Endothelial cell of umbilical vein (primary cell): Measurements from ENCODE around the gene BMPR1A. TPM values are rescaled to one million over a fixed set of nuclear protein-coding genes. Genes with fewer than 3 reads are reported as not detected.

Experiments used
- BruUV-seq: library from RNA; stranded (reverse); fragments of 400-500 nt; replicated peaks from 2 replicates; lab custom pipeline; 2021; lab: Mats Ljungman, UMichigan
- CTCF ChIA-PET: fragments of 300-600, 350-600 bp; sonication (Branson Sonifier 250); formaldehyde crosslinking; loops from one replicate; lab custom pipeline; 2021; ENCODE audit warnings: antibody characterized with exemption, inconsistent platforms; lab: Charles Lee
- POLR2A ChIA-PET: fragments of 300-600, 350-600 bp; sonication (Branson Sonifier 250); formaldehyde crosslinking; loops from one replicate; lab custom pipeline; 2021; ENCODE audit warnings: antibody characterized with exemption, inconsistent platforms; lab: Charles Lee
- DNase-seq: peaks from one replicate; pipeline ENCODE4 v3.0.0-alpha.2; 2011; ENCODE audit warnings: low read depth, low spot score
- FAIRE-seq: peaks from 2 replicates; lab custom pipeline; 2011; peaks lifted over from hg19 to GRCh38; lab: Jason Lieb, UNC
- H2AFZ ChIP-seq: 2 replicates; pipeline ENCODE4 v1.6.0; 2012; ENCODE audit warnings: low read depth, low read length, control low read depth, inconsistent platforms
- H3K27ac ChIP-seq: 2 replicates; pipeline ENCODE4 v1.5.1; 2011; ENCODE audit warnings: low read depth, mild to moderate bottlenecking, control low read depth, low read length, moderate library complexity; ENCODE audit not compliant: insufficient read depth
- H3K27me3 ChIP-seq, 2 experiments: 2 replicates each; pipeline versions ENCODE4 v1.6.0 to v1.6.1; 2011; ENCODE audit warnings: low read length in 2 of 2, mixed read lengths in 1 of 2; ENCODE audit not compliant: control insufficient read depth in 2 of 2, insufficient read depth in 2 of 2
- H3K36me3 ChIP-seq, 2 experiments: 2 replicates in 1 of 2; 3 replicates in 1 of 2; pipeline ENCODE4 v1.5.1; 2011; ENCODE audit warnings: low read length in 2 of 2, mild to moderate bottlenecking in 1 of 2, moderate library complexity in 1 of 2; ENCODE audit not compliant: control insufficient read depth in 2 of 2, insufficient read depth in 2 of 2; ENCODE audit errors: extremely low read depth in 1 of 2
- H3K4me1 ChIP-seq: 3 replicates; pipeline ENCODE4 v1.5.1; 2011; ENCODE audit warnings: mild to moderate bottlenecking, low read length; ENCODE audit not compliant: control insufficient read depth, insufficient read depth; ENCODE audit errors: extremely low read depth
- H3K4me2 ChIP-seq: 2 replicates; pipeline ENCODE4 v1.6.1; 2011; ENCODE audit warnings: low read length, control low read depth, mixed read lengths; ENCODE audit not compliant: insufficient read depth
- H3K4me3 ChIP-seq, 3 experiments: fragments of 200-600 bp in 1 of 3; sonication (generic), shearing (Covaris generic) in 1 of 3; replicated peaks in 1 of 3; 2 replicates each; pipeline ENCODE4 v1.5.1; 2011 to 2016; ENCODE audit warnings: control low read depth in 3 of 3, low read length in 3 of 3, mild to moderate bottlenecking in 2 of 3, inconsistent platforms in 1 of 3, low read depth in 1 of 3, moderate library complexity in 1 of 3; ENCODE audit not compliant: insufficient read depth in 1 of 3
- H3K79me2 ChIP-seq: 2 replicates; pipeline ENCODE4 v1.6.0; 2012; ENCODE audit warnings: low read length, inconsistent platforms; ENCODE audit not compliant: control insufficient read depth, insufficient read depth
- H3K9ac ChIP-seq: replicated peaks from 2 replicates; pipeline ENCODE3; 2011; ENCODE audit warnings: low read length, control low read depth; ENCODE audit not compliant: insufficient read depth; ENCODE audit errors: extremely low read depth
- H3K9me1 ChIP-seq: replicated peaks from 3 replicates; pipeline ENCODE4 v1.6.0; 2011; ENCODE audit warnings: mild to moderate bottlenecking, low read length; ENCODE audit not compliant: control insufficient read depth, insufficient read depth; ENCODE audit errors: extremely low read depth
- H3K9me3 ChIP-seq: replicated peaks from 2 replicates; pipeline ENCODE4 v1.5.1; 2012; ENCODE audit warnings: low read length, inconsistent platforms; ENCODE audit not compliant: control insufficient read depth, insufficient read depth
- H4K20me1 ChIP-seq: replicated peaks from 2 replicates; pipeline ENCODE3; 2011; ENCODE audit warnings: mild to moderate bottlenecking, low read length; ENCODE audit not compliant: control insufficient read depth, insufficient read depth; ENCODE audit errors: extremely low read depth
- FOS ChIP-seq: IDR thresholded peaks from 2 replicates; pipeline ENCODE4 v1.6.1; 2011; ENCODE audit warnings: mild to moderate bottlenecking, low read length, moderate library complexity, borderline replicate concordance; ENCODE audit not compliant: insufficient read depth
- GATA2 ChIP-seq: IDR thresholded peaks from 2 replicates; pipeline ENCODE4 v1.7.0; 2011; ENCODE audit warnings: low read depth, mild to moderate bottlenecking, moderate library complexity, mixed read lengths, low read length; ENCODE audit not compliant: insufficient read length, insufficient read depth
- JUN ChIP-seq: IDR thresholded peaks from 2 replicates; pipeline ENCODE4 v1.6.1; 2011; ENCODE audit warnings: borderline replicate concordance, low read depth; ENCODE audit not compliant: insufficient read length, insufficient read depth
- MYC ChIP-seq: IDR thresholded peaks from one replicate; pipeline ENCODE4 v1.6.1; 2011; ENCODE audit warnings: mild to moderate bottlenecking, low read depth, low read length
- POLR2A ChIP-seq: IDR thresholded peaks from 2 replicates; pipeline ENCODE4 v1.6.1; 2012; ENCODE audit warnings: low read depth, mild to moderate bottlenecking, control low read depth, low read length
- POLR2AphosphoS5 ChIP-seq: IDR thresholded peaks from 2 replicates; pipeline ENCODE4 v1.6.1; 2012; ENCODE audit warnings: low read depth, mild to moderate bottlenecking, control low read depth, low read length, moderate library complexity; ENCODE audit not compliant: insufficient read depth
- dilution Hi-C: fragments of 300-500 bp; cut with MboI; formaldehyde crosslinking; loops from one replicate; pipeline ENCODE4 v1.15.0; 2019; ENCODE audit warnings: low sequenced_read_pairs; ENCODE audit not compliant: extremely low pct_ligation_motif_present
- intact Hi-C: fragments of 100-400 bp; cut with micrococcal nuclease; formaldehyde crosslinking; loops from one replicate; pipeline ENCODE4 v1.10.0; 2022
- polyA plus RNA-seq, 4 experiments: library from polyadenylated mRNA; depleted of rRNA in 3 of 4; stranded (reverse) in 3 of 4; unstranded in 1 of 4; fragments of >200 nt; gene quantifications; 2 replicates each; pipeline versions ENCODE4 v1.2.1 to v1.2.3, GENCODE V29; 2011 to 2012; ENCODE audit warnings: missing spikeins in 1 of 4
- total RNA-seq: library from RNA; stranded (reverse); gene quantifications from 2 replicates; pipeline ENCODE4 v1.2.3, GENCODE V29; 2021
- TF ChIP-seq, protein P1 (sequence below), 2 donors: IDR thresholded peaks; 1 replicate in 1 of 2; 2 replicates in 1 of 2; pipeline ENCODE4 v1.5.1; 2011; ENCODE audit warnings: low read length in 2 of 2, mild to moderate bottlenecking in 2 of 2, moderate library complexity in 2 of 2, control low read depth in 1 of 2, inconsistent platforms in 1 of 2, low read depth in 1 of 2; ENCODE audit not compliant: insufficient read depth in 1 of 2; ENCODE audit errors: extremely low read depth in 1 of 2
- TF ChIP-seq, protein P2 (sequence below): IDR thresholded peaks from 2 replicates; pipeline ENCODE4 v1.6.1; 2011; ENCODE audit not compliant: insufficient read depth, insufficient read length

The BMPR1A gene
- total and polyA plus RNA-seq, 2 donors (not counting 3 experiments of a cell fraction or from before 2014, with no cell fraction given) = not detected

DNA sequence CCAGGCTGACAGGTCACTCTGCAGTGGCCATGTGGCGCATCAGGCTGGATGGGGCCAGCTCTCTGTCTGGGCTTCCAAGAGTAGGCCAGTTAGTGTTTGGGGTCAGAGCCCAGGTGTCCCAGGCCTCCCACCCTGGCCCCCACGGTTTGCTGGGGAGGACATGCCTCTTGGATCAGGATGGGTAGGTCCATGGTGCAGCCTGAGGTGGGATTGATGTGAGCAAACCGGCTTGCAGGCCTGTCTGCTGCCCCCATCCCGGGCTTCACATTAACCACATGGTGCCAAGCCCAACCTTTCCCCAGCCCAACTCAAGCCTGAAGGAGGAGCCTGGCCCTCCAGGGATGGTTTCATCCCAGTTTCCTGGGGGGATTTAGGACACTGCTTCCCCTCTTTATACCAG, 48.9 kb upstream of the BMPR1A start:
- dilution Hi-C loops = no loop called here
- no peak overlapping the region for H3K27ac ChIP-seq
- no peak overlapping the region for H3K4me2 ChIP-seq
- H3K9ac ChIP-seq = no peak overlapping the region
- POLR2A ChIA-PET = no interaction called here
- peaks cover 19 to 50% of the 10 kb centered on the region in 2 experiments for H3K27me3 ChIP-seq
- no peak for TF ChIP-seq MYC
- TF ChIP-seq, protein P1, sequence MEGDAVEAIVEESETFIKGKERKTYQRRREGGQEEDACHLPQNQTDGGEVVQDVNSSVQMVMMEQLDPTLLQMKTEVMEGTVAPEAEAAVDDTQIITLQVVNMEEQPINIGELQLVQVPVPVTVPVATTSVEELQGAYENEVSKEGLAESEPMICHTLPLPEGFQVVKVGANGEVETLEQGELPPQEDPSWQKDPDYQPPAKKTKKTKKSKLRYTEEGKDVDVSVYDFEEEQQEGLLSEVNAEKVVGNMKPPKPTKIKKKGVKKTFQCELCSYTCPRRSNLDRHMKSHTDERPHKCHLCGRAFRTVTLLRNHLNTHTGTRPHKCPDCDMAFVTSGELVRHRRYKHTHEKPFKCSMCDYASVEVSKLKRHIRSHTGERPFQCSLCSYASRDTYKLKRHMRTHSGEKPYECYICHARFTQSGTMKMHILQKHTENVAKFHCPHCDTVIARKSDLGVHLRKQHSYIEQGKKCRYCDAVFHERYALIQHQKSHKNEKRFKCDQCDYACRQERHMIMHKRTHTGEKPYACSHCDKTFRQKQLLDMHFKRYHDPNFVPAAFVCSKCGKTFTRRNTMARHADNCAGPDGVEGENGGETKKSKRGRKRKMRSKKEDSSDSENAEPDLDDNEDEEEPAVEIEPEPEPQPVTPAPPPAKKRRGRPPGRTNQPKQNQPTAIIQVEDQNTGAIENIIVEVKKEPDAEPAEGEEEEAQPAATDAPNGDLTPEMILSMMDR (IDR thresholded peaks at IDR 0.05; ENCODE audit: extremely low read depth in 1 of 2, insufficient read depth in 1 of 2, low read depth in 1 of 2, low read length in 2 of 2) = no peak
- TF ChIP-seq JUN = no peak
- no peak for TF ChIP-seq FOS
- no peak for TF ChIP-seq POLR2A
- TF ChIP-seq POLR2AphosphoS5 = no peak
- TF ChIP-seq, protein P2, sequence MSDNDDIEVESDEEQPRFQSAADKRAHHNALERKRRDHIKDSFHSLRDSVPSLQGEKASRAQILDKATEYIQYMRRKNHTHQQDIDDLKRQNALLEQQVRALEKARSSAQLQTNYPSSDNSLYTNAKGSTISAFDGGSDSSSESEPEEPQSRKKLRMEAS = no peak
- no peak for TF ChIP-seq GATA2
- H2AFZ ChIP-seq = no peak overlapping the region
- H3K36me3 ChIP-seq = no peaks in the 10 kb centered on the region
- BruUV-seq = no TSS peak
- no peaks in the 10 kb centered on the region for H3K9me1 ChIP-seq
- no peaks in the 10 kb centered on the region for H3K4me1 ChIP-seq
- no peaks in the 10 kb centered on the region for H4K20me1 ChIP-seq
- CTCF ChIA-PET = no interaction called here
- H3K4me3 ChIP-seq = no peak overlapping the region
- intact Hi-C loops = no loop called here
- FAIRE-seq = no peak
- H3K9me3 ChIP-seq = no peaks in the 10 kb centered on the region
- no peak for DNase-seq
- H3K79me2 ChIP-seq = no peaks in the 10 kb centered on the region
